Esophagus squamous epithelium (tissue), 5 donors: Measurements from ENCODE around the gene TRAK1. TPM values are rescaled to one million over a fixed set of nuclear protein-coding genes. Genes with fewer than 3 reads are reported as not detected.

ENCODE experiments used
- DNase-seq: peaks from one replicate; lab custom pipeline; 2025; lab: John Stamatoyannopoulos, UW
- H3K27ac ChIP-seq, 4 donors: fragments of 200-600 bp; sonication (generic); one replicate each; pipeline ENCODE4 v1.5.1; 2016 to 2019; ENCODE audit warnings: mild to moderate bottlenecking in 1 of 4
- H3K27me3 ChIP-seq, 4 donors: fragments of 200-600 bp; sonication (generic); 1 replicate in 3 of 4; 2 replicates in 1 of 4; pipeline versions ENCODE4 v1.5.1 to v1.6.0; 2017 to 2021; ENCODE audit warnings: antibody characterized with exemption in 1 of 4
- H3K36me3 ChIP-seq, 3 donors: fragments of 200-600 bp; sonication (generic); one replicate each; pipeline ENCODE4 v1.5.1; 2016 to 2019
- H3K4me1 ChIP-seq, 3 donors: fragments of 200-600 bp; sonication (generic); one replicate each; pipeline ENCODE4 v1.5.1; 2017 to 2019
- H3K4me3 ChIP-seq, 4 donors: fragments of 200-600 bp; sonication (generic); 1 replicate in 3 of 4; 2 replicates in 1 of 4; pipeline ENCODE4 v1.5.1; 2016 to 2019; ENCODE audit warnings: mild to moderate bottlenecking in 2 of 4, moderate library complexity in 1 of 4
- H3K9me3 ChIP-seq, 3 donors: fragments of 200-600 bp; sonication (generic); one replicate each; pipeline ENCODE4 v1.5.1; 2016 to 2019
- CTCF ChIP-seq, 6 experiments: fragments of 450-650 bp in 4 of 6; fragments of 200-600 bp in 2 of 6; sonication (generic) in 2 of 6; IDR thresholded peaks; one replicate each; pipeline ENCODE4 v1.5.1; 2016 to 2019; ENCODE audit warnings: antibody characterized with exemption in 6 of 6, mild to moderate bottlenecking in 4 of 6, moderate library complexity in 4 of 6
- POLR2A ChIP-seq, 4 donors: fragments of 450-650 bp; IDR thresholded peaks; one replicate each; pipeline ENCODE4 v1.6.1; 2017; ENCODE audit warnings: antibody characterized with exemption in 4 of 4, mild to moderate bottlenecking in 4 of 4, moderate library complexity in 3 of 4
- WGBS, 2 donors: methylation state at CpG; one replicate each; pipeline ENCODE4 v1.1.5; 2018; 5-methylcytosine and 5-hydroxymethylcytosine counted together
- intact Hi-C: fragments of 100-400 bp; cut with DNase I; formaldehyde crosslinking; loops from one replicate; pipeline ENCODE4 v1.15.0; 2022
- total RNA-seq, 4 donors: library from RNA; depleted of rRNA; stranded (reverse); fragments of >200 nt; gene quantifications; one replicate each; pipeline ENCODE4 v1.1.0, GENCODE V29; 2016
- donor health status: DM: yes; HTN: yes; CAD: no.

Gene TRAK1
- total RNA-seq, 4 donors from 2014 or later: 31.8 to 40.6 (median 37.7) TPM

GRCh38 chr3:42194943-42195510, 103.9 kb downstream of the TRAK1 start:
- H3K36me3 ChIP-seq: peaks cover 14 to 97% (median 20%) of the 10 kb centered on the region in 3 donors
- H3K27ac ChIP-seq: no peak overlapping the region
- TF ChIP-seq POLR2A (IDR thresholded peaks at IDR 0.05): no peak
- no peak for TF ChIP-seq CTCF (IDR thresholded peaks at IDR 0.05)
- DNase-seq: no peak
- intact Hi-C loops: loop anchor here (5.0 to 10.0 kb wide), 2 partner anchors 78 to 300 kb away; no protein-coding TSS in a partner anchor
- WGBS, 2 donors: 88 to 94% methylated on average over 7 of the region's 7 CpGs
- H3K27me3 ChIP-seq: no peaks in the 10 kb centered on the region
- H3K4me3 ChIP-seq: no peak overlapping the region
- no peaks in the 10 kb centered on the region for H3K9me3 ChIP-seq
- peaks cover 0 to 12% (median 0%) of the 10 kb centered on the region in 3 donors for H3K4me1 ChIP-seq

GRCh38 chr3:42195879-42196330, 104.7 kb downstream of the TRAK1 start:
- H3K4me1 ChIP-seq: peaks cover 0 to 6% (median 0%) of the 10 kb centered on the region in 3 donors
- no peak overlapping the region for H3K4me3 ChIP-seq
- TF ChIP-seq POLR2A (IDR thresholded peaks at IDR 0.05) (no peak), CTCF (IDR thresholded peaks at IDR 0.05) (no peak)
- intact Hi-C loops: loop anchor here (10.0 kb wide), 1 partner anchor 301 kb away; no protein-coding TSS in a partner anchor
- no peak for DNase-seq
- 44 to 61% methylated on average over 5 of the region's 5 CpGs for WGBS, 2 donors
- no peak overlapping the region for H3K27ac ChIP-seq
- no peaks in the 10 kb centered on the region for H3K9me3 ChIP-seq
- H3K27me3 ChIP-seq: no peaks in the 10 kb centered on the region
- H3K36me3 ChIP-seq: peaks cover 20 to 98% (median 26%) of the 10 kb centered on the region in 3 donors

- Histone ChIP-seq H3K9me3 (no peaks in the 10 kb centered on the region), H3K4me3 (no peak overlapping the region), H3K4me1 (no peaks in the 10 kb centered on the region), H3K27ac (no peak overlapping the region), H3K27me3 (no peaks in the 10 kb centered on the region), H3K36me3 (peaks cover 29 to 100% (median 37%) of the 10 kb centered on the region in 3 donors)
- 81 to 93% methylated on average over 3 of the region's 3 CpGs for WGBS, 2 donors
- intact Hi-C loops: loop anchor here (10.0 kb wide), 1 partner anchor 304 kb away; no protein-coding TSS in a partner anchor
- no peak for DNase-seq
- TF ChIP-seq CTCF (IDR thresholded peaks at IDR 0.05) (no peak), POLR2A (IDR thresholded peaks at IDR 0.05) (no peak)
Measured at GRCh38 chr3:42198709-42199108, 107.6 kb downstream of the TRAK1 start.

GRCh38 chr3:42202217-42202865, 111.2 kb downstream of the TRAK1 start:
- no peaks in the 10 kb centered on the region for H3K4me1 ChIP-seq
- TF ChIP-seq CTCF (IDR thresholded peaks at IDR 0.05) (no peak), POLR2A (IDR thresholded peaks at IDR 0.05) (no peak)
- H3K36me3 ChIP-seq: peaks cover 34 to 100% (median 34%) of the 10 kb centered on the region in 3 donors
- no peak for DNase-seq
- WGBS, 2 donors: 87 to 90% methylated on average over 15 to 27 of the region's 35 CpGs
- no peak overlapping the region for H3K27ac ChIP-seq
- H3K9me3 ChIP-seq: no peaks in the 10 kb centered on the region
- intact Hi-C loops: no loop called here
- no peaks in the 10 kb centered on the region for H3K27me3 ChIP-seq
- H3K4me3 ChIP-seq: no peak overlapping the region
